ENCODE measurements around the gene TRAF1.
"Not testable (repeated sequence)": the region's sequence is repeated elsewhere in the genome, so short reads cannot be mapped to it uniquely, and the experiment has no call there.

TRAF1 gene, protein sequence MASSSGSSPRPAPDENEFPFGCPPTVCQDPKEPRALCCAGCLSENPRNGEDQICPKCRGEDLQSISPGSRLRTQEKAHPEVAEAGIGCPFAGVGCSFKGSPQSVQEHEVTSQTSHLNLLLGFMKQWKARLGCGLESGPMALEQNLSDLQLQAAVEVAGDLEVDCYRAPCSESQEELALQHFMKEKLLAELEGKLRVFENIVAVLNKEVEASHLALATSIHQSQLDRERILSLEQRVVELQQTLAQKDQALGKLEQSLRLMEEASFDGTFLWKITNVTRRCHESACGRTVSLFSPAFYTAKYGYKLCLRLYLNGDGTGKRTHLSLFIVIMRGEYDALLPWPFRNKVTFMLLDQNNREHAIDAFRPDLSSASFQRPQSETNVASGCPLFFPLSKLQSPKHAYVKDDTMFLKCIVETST

DNA sequence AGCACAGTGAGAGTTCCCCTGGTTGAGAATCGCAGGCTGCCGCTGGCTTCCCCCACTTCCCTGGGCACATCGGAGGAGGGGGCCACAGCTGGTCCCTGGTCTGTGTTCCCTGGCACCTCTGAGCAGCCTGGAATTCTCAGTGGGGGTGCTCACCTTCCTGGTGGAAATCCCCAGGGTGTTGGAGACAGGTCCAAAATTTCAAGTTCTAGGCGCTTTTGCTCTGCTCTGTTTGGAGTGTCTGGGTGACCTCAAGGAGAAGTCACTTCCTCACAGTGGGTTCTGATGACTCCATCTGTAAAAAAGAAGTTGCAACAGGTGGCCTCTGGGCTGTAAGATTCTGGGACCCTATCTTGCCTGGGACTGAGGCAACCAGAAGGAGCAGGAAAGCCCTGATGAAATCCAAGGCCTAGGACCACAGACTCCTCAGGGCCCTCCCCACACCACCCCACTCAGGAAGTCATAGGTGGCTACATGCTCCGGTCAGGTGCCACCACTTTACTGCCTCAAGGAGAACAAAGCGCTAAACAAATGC is at the start of gene TRAF1:
Gene TRAF1, minus strand, starts transcription at position 400 of the 532 bp plus-strand sequence. CDS start 721 bp downstream, outside the sequence.
- DNase-seq (ENCODE audit: low spot score) = no peak

DNA sequence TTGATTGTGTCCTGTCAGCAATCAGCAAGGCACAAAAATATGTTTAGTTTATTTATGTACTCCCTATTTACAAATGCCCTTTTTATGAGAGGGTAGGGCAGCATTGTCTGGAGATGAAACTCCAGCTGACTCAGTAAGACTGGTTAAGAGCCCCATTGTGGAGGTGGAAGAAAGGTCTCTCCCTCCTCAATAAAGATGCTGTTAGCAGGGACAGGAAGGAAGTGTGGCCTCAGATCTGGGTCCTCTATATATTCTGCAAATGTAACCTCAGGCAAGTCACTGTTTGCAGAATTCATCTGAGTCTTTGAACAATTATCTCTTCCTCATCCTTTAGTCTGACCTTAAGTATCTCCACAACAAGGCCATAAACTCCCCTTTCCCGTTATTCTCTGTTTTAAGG is 48.3 kb upstream of the TRAF1 start:
- no peak for DNase-seq (ENCODE audit: low spot score)

GRCh38 chr9:120974181-120974580 is 47.6 kb upstream of the TRAF1 start:
- no peak for DNase-seq (ENCODE audit: low spot score)

- DNase-seq (ENCODE audit: low spot score) = no peak
Observed at GRCh38 chr9:120971938-120972337, 45.3 kb upstream of the TRAF1 start.

DNA sequence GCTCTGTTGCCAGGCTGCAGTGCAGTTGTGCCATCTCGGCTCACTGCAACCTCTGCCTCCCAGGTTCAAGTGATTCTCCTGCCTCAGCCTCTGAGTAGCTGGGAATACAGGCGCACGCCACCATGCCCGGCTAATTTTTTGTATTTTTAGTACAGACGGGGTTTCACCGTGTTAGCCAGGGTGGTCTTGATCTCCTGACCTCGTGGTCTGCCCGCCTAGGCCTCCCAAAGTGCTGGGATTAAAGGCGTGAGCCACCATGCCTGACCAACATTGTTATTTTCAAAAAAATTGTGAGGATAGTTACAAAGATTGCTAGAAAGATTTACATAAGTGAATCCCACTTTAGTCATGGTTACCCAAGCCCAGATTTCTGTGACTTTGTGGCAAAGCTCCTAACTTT is 44.9 kb upstream of the TRAF1 start:
- not testable (repeated sequence) for DNase-seq (ENCODE audit: low spot score)

GRCh38 chr9:120970244-120970643 is 43.6 kb upstream of the TRAF1 start:
- DNase-seq (ENCODE audit: low spot score) = peak; percentile 15

DNA sequence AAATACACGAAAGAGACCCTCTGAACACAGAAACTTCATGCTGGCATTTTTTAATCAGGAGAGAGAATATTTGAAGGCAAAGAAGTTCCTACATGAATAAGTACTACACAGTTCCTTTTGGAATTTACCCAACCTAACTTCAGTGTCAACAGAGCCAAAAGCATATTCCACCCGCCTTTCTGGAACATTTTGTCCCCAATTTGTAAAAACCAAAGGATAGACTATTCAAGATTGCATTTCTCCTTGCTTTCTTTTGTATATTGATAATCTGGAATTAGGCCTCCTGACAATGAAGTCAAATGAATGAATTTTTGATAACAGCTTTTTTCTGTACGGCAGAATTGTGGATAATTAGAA is 39.4 kb upstream of the TRAF1 start:
- DNase-seq (ENCODE audit: low spot score) = no peak

DNA sequence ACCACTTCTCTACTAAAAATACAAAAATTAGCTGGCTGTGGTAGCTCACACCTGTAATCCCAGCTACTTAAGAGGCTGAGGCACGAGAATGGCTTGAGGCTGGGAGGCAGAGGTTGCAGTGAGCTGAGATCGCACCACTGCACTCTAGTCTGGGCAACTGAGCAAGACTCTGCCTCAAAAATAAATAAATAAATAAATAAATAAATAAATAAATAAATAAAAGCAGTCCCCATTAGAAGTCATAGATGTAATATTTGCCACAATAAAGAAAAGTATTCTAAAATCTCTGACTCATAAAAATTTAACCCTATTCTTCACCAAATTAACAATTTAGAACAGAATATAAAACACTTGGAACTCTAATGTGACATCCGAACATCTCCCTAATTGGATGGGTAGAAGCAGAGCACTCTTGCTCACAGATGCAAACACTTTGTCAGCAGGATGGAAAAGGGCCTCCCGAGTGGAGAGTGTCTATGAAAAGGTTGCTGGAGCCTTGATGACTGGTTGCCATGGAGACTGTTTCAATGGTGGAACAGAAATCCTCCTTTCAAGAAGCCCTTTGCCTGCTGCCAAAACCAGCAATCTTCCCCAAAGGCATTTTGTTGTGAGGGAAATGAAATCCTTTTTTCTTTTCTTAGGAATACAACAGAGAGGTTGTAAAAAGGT is 38.9 kb upstream of the TRAF1 start:
- DNase-seq (ENCODE audit: low spot score) = no peak

GRCh38 chr9:120961936-120962335 is 35.3 kb upstream of the TRAF1 start:
- DNase-seq (ENCODE audit: low spot score) = no peak

GRCh38 chr9:120960001-120960400 is 33.4 kb upstream of the TRAF1 start:
- no peak for DNase-seq (ENCODE audit: low spot score)

- DNase-seq (ENCODE audit: low spot score) = no peak
Observed at GRCh38 chr9:120956862-120957261, 30.3 kb upstream of the TRAF1 start.

DNA sequence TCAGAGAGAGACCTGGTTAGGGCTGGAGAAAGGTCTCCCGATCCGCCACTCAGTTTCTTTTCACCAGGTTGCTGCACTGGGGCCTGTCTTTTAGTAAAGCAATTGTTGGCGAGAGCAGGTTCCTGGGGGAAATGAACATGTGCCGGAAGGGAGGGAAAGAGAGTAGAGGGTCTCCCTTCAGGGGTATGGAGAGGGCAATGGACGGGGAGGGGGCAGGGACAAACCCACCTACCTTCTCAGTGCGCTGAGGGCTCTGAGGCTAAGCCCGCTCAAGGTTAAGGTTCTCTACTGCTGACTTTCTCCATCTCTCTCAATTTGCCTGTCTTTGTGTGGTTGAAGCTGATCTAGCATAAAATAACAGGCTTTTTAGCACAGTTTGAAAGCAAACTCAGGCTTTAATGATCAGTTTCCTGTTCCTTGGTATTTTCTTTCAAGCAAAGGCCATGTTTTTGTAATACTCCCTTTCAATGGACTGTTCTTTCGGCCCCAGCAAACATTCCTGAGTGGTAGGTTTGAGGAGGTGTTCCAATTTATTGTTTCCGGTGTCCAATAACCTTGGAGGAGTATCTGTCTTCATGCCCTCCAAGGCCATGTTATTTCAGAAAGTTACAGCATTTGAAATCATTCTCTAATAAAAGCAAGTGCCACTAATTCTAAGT is 25.5 kb upstream of the TRAF1 start:
- no peak for DNase-seq (ENCODE audit: low spot score)

GRCh38 chr9:120950421-120951388 is 24.1 kb upstream of the TRAF1 start:
- no peak for DNase-seq (ENCODE audit: low spot score)

DNA sequence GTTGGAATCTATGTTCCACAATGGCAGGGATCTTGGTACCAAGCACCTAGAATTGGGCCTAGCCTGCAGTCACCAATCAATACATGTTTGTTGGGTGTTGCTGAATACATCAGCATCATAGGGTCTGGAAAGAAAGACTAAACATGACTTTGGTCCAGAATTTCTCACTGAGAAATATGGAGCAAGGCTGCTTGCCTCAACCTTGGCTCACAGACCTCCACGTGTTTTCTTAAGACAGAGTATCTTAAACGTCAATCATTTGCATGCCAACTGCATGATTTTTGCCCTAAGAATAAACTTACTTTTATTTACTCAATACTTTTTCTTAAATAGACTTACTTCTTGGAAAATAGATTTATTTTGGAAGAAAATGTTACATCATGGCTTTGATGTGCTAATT is 22.7 kb upstream of the TRAF1 start:
- DNase-seq (ENCODE audit: low spot score) = no peak

GRCh38 chr9:120948824-120949223 is 22.2 kb upstream of the TRAF1 start:
- no peak for DNase-seq (ENCODE audit: low spot score)

- DNase-seq (ENCODE audit: low spot score) = no peak
Observed at GRCh38 chr9:120947222-120947621, 20.6 kb upstream of the TRAF1 start.

DNA sequence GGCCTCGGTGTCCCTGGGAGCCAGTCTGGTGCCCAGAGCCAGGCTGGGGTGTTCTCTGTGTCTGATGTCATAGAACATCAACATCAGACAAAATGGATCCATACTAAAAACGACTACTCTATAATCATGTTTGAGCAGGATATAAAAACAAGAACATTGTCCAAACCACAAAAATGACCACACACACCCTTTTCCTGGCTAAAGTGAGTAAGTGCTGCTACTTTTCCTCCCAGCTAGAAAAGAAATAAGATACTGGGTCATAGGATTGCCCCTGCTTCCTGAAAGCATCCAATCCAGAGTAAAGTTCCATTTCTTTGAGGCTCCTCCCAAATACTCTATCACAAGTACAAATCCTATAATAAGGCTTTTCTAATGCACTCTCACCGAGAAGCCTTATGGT is 19.7 kb upstream of the TRAF1 start:
- peak; percentile 56 for DNase-seq (ENCODE audit: low spot score)

DNA sequence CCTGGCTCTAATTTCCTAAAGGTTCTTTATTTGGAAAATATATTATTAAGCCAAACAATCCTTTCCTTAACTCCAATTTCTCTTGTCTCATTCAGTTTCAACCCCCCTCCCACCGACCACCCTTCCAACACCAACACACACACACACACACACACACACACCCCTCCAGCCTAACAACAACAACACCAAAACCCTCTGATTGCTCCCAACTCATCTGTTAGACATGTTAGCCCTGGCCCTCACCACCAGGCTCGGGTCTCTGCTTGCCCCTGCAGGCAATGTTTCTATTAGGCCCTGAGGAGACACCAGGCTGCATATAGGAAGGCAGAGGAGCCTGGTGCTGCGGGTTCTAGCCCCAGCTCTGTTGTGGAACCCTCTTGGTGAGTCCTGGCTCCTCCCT is 18.4 kb upstream of the TRAF1 start:
- DNase-seq (ENCODE audit: low spot score) = no peak

- DNase-seq (ENCODE audit: low spot score) = no peak
Observed at GRCh38 chr9:120944434-120944843, 17.8 kb upstream of the TRAF1 start.

GRCh38 chr9:120942186-120943001 is 15.8 kb upstream of the TRAF1 start:
- DNase-seq (ENCODE audit: low spot score) = no peak

All from AG08395 (cell line).